HG03460 (cell line): ENCODE data around the gene FHL1.

Experiments used
- ATAC-seq: cut with Tn5 transposase; IDR thresholded peaks from one replicate; pipeline ENCODE4 v1.9.1; 2021; ENCODE audit not compliant: unreplicated experiment

Gene FHL1

GRCh38 chrX:136250191-136251040, 103.1 kb downstream of the FHL1 start:
- ATAC-seq, result peak; percentile 42

- ATAC-seq, result peak; percentile 86
These were observed 104.0 kb downstream of the FHL1 start, which contains the start of gene MAP7D3 for GRCh38 chrX:136251041-136251991. MAP7D3 (minus strand) TSS chrX:136251400; CDS start chrX:136251358, 42 bp downstream.

- no peak for ATAC-seq
These were observed 108.2 kb downstream of the FHL1 start for GRCh38 chrX:136255541-136255940.

GRCh38 chrX:136256026-136256425, 108.7 kb downstream of the FHL1 start:
- ATAC-seq, result no peak

GRCh38 chrX:136258951-136259350, 111.6 kb downstream of the FHL1 start:
- no peak for ATAC-seq

- no peak for ATAC-seq
These were observed 112.2 kb downstream of the FHL1 start for GRCh38 chrX:136259543-136259942.

- no peak for ATAC-seq
These were observed 113.4 kb downstream of the FHL1 start for GRCh38 chrX:136260776-136261175.
